HG02623 (cell line): Measurements from ENCODE around the gene NEO1.

Source experiments
- ATAC-seq: cut with Tn5 transposase; IDR thresholded peaks from one replicate; pipeline ENCODE4 v1.9.1; 2021; ENCODE audit warnings: moderate library complexity; ENCODE audit not compliant: unreplicated experiment

Gene NEO1

GRCh38 chr15:73326157-73326556 is 273.9 kb downstream of the NEO1 start:
- ATAC-seq = no peak

GRCh38 chr15:73328149-73328820 is 276.0 kb downstream of the NEO1 start:
- ATAC-seq = no peak

DNA sequence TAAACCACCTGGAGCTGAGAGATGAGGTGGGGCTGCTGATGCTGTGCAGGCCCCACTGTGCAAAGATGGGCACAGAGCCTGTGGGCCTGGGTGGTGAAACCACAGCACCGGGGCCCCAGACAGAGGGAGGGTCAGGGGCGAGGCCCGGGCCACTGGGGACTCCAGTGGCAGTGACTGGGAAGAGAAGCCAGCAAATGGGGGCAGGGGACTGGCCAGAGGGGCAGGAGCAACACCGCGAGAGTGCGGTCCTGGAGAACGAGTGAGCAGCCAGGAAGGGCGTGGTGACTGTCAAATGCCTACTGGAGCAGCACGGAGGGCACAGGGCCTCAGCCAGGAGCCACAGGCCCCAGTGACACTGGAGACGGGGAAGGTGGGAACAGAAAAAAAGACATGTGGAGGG is 276.7 kb downstream of the NEO1 start:
- ATAC-seq = no peak

DNA sequence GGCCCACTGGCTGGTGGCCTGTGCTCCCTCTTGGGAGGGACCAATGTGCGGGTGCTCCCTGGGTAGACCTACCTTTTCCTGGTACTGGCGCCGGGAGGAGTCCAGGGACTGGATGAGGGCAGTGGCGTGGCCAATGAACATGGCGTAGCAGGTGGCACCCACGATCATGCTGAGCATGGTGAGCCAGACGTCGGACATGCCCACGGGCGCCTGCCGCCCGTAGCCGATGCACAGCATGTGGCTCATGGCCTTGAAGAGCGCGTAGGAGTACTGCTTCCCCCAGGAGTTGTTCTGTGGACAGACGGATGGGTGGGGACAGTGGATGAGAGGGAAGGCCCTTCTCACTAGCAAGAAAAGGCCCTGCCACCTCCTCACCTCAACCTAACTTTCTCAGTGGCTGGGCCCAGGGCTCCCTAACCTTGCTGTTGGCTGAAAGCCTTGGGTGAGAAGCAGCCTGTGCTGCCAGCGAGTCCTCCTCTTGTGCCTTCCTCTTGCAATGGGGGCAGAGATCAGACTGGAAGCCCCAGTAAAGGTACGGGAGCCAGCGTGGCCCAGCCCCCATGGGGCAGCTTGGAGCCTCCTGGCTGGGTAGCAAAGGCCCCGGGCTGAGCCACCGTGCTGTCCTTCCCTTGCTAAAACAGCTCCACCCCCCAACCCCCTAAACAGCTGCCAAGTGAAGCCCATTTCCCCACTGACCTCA is 277.4 kb downstream of the NEO1 start:
- no peak for ATAC-seq

GRCh38 chr15:73330206-73331051 is 278.2 kb downstream of the NEO1 start:
- ATAC-seq = no peak

GRCh38 chr15:73331501-73331900 is 279.2 kb downstream of the NEO1 start:
- no peak for ATAC-seq

GRCh38 chr15:73331991-73332925 is 280.0 kb downstream of the NEO1 start:
- ATAC-seq = no peak

DNA sequence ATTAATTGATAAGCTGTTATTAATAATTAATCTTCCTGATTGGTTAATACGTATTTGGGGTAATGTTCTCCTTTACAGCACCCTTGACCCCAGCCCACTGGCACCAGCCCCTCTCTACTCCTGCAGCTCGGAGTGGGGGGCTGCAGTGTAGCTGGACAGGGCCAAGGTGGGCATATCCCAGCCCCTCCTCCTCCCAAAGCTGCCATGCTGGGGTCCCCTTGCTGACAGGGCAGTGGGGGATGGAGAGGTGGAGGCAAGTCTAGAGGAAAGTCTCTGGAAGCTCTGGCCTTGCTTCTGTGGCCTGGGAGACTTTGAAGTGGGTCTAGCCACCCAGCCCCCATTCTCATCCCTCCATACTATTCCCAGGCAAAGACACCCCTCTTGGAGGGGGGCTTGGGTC is 280.7 kb downstream of the NEO1 start:
- ATAC-seq = no peak

GRCh38 chr15:73334086-73334485 is 281.8 kb downstream of the NEO1 start:
- ATAC-seq = no peak

DNA sequence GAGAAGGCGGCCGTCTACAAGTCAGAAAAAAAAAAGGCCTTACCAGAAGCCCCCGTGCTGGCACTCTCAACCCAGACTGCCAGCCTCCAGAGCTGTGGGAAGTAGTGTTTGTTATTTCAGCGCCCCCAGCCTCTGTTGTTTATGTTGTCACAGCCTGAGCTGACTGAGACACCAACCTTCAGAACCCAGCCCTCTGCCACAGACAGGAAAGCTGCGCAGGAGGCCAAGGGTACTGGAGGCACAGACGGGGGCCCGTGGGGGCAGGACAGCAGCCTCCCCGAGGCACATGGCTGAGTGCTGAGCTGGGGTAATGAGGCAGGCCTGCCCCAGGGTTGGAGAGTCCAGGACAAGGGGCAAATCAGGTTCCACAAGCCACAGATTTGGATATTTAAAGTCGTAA is 282.8 kb downstream of the NEO1 start:
- ATAC-seq = no peak

DNA sequence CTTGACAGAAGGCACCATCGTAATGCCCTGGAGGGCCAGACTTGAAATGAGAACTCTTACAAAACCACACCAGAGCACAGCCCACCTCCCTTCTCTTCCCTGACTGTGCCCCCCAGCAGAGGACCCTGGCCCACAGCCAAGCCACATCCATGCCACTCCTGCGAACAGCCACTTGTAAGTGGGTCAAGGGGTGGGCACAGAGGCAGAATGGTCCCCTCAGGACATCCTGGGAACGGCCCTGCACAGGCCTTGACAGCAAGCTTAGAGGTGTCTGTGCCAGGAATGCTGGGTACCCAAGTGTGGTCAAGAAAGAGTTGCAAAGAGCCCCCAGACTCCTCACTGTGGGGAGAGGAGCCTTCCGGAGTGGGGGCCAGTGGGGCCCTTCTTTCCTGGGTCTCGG is 283.2 kb downstream of the NEO1 start:
- ATAC-seq = no peak

GRCh38 chr15:73336756-73337155 is 284.5 kb downstream of the NEO1 start:
- ATAC-seq = no peak

DNA sequence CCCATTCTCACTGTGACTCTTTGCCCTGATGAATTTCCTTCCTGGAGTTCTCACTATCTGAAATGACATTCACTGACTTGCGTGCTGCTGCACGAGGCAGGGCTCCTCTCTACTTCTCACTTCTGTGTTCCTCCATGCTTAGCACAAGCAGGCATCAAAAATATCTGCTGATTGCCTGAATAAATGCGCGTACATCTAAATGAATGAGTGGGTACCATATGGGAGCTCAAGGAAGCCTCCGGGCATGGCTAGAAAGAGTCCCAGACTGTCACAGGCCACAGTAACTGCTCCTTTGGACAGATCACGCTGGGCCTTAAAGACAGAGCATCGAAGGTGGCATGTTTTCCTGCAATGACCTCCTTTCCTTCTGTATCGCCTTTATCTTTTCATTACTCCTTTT is 284.9 kb downstream of the NEO1 start:
- no peak for ATAC-seq

- ATAC-seq = no peak
Measured at GRCh38 chr15:73338058-73338457, 285.8 kb downstream of the NEO1 start.

- no peak for ATAC-seq
Measured at GRCh38 chr15:73338606-73339374, 286.5 kb downstream of the NEO1 start.

DNA sequence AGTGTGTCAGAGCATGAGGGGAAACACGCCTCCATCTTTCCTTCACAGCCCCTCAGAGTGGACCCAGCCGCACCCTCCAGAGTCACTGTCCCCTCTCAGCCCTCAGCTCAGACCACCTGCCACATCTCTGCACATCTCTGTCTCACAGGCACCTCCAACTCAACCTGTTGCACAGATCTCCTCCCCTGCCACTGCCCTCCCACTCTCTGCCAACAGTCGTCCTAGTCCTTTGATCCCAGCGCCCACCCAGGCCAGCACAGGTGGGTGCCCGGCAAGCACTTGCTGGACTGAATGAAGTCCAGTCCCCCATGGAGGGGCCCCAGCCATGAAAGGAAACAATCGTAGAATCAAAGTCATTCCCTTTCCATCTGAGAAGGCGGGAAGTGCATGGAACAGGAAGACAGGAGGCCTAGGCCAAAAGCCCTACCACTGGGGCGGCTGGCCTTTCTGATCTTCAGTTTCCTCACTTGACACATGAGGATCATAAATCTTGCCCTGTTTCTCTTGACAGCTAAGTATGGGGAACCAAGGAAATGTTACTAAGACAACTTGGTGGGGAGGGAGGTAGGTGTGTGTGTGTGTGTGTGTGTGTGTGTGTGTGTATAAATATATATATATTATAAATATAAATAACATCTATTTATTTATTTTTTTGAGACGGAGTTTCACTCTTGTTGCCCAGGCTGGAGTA is 288.4 kb downstream of the NEO1 start:
- no peak for ATAC-seq

- ATAC-seq = no peak
Measured at GRCh38 chr15:73341886-73342600, 289.8 kb downstream of the NEO1 start.

GRCh38 chr15:73344056-73344455 is 291.8 kb downstream of the NEO1 start:
- ATAC-seq = no peak

DNA sequence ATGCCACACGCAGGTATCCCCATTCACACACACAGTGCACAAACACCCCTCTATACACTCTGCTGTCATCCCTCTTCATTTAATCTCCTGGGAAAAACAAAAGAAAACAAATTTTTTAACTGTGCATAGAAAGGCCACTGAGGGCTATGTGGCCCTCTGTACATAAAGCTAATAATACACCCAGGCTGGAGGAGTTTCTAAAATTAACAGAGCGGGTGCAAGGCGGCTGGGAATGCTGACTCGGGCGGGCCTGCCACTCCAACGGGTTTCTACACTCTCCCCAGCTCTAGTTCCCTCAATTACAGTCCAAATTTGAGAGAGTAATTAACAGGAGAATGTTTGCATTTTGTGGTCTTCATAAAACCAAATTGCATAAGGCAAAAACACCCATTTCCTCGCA is 293.4 kb downstream of the NEO1 start:
- no peak for ATAC-seq
